ENCODE data around the gene PACSIN2. TPM values are rescaled to one million over a fixed set of nuclear protein-coding genes. Genes with fewer than 3 reads are reported as not detected.

Gene PACSIN2
- total and polyA plus RNA-seq, 10 of the 15 experiments (the other 5 are each of a cell fraction or from before 2014, with no cell fraction given) = 0.93 to 78.7 (median 46.8) TPM

GRCh38 chr22:42984814-42985530, 30.0 kb downstream of the PACSIN2 start:
- FAIRE-seq (no peak), ATAC-seq (no peak), DNase-seq (ENCODE audit: low read depth, low spot score) (no peak)
- Histone ChIP-seq H3K9me3 (replicated peaks; ENCODE audit: control insufficient read depth, insufficient read depth, low read length) (no peaks in the 10 kb centered on the region), H3K4me1 (ENCODE audit: control insufficient read depth, insufficient read depth, low read length) (no peaks in the 10 kb centered on the region), H3K36me3 (ENCODE audit: control insufficient read depth in 2 of 2, insufficient read depth in 2 of 2, low read length in 1 of 2) (no peaks in the 10 kb centered on the region), H3K4me2 (ENCODE audit: control insufficient read depth, insufficient read depth) (no peak overlapping the region), H3K27ac (ENCODE audit: control insufficient read depth, insufficient read depth) (no peak overlapping the region), H4K20me1 (ENCODE audit: control insufficient read depth, insufficient read depth) (no peaks in the 10 kb centered on the region), H3K27me3 (replicated peaks in 1 of 2; ENCODE audit: control insufficient read depth in 2 of 2, insufficient read depth in 2 of 2, low read length in 1 of 2) (no peaks in the 10 kb centered on the region), H3K79me2 (ENCODE audit: control insufficient read depth, insufficient read depth, low read length) (peaks cover 44% of the 10 kb centered on the region), H3K4me3 (no peak overlapping the region), H2AFZ (ENCODE audit: control insufficient read depth, low read depth, low read length) (no peak overlapping the region), H3K9ac (ENCODE audit: control insufficient read depth, insufficient read depth, low read length) (no peak overlapping the region)
- in situ Hi-C loops (cut with MboI) (no loop called here), intact Hi-C loops (cut with micrococcal nuclease; ENCODE audit: unreplicated experiment) (no loop called here)
- ChIA-PET SMC1A (ENCODE audit: uncharacterized antibody, unreplicated experiment) (interaction anchor here (0.7 kb wide), 1 partner anchor 329 kb away, joined by 3 read pairs; no protein-coding TSS in a partner anchor), CTCF (interaction anchor here (0.6 kb wide), 1 partner anchor 49 kb away, joined by 3 read pairs; no protein-coding TSS in a partner anchor), RAD21 (ENCODE audit: unreplicated experiment) (no interaction called here), POLR2A (interaction anchor here (0.5 to 1.4 kb wide), 2 partner anchors 18 to 23 kb away, joined by 3 to 4 read pairs; no protein-coding TSS in a partner anchor)
- BruUV-seq (replicated peaks) = no TSS peak
- TF ChIP-seq ZSCAN29 (IDR thresholded peaks at IDR 0.05) (no peak), MEF2B (IDR thresholded peaks at IDR 0.05; ENCODE audit: partially characterized antibody, poor library complexity, severe bottlenecking) (no peak), IRF5 (IDR thresholded peaks at IDR 0.05; ENCODE audit: borderline replicate concordance) (no peak), TCF7 (IDR thresholded peaks at IDR 0.05; ENCODE audit: borderline replicate concordance) (no peak), ZNF274 (IDR thresholded peaks at IDR 0.05; ENCODE audit: insufficient read depth, insufficient read length) (no peak), TCF12 (IDR thresholded peaks at IDR 0.05; ENCODE audit: low read depth, low read length) (no peak), ZNF24 (IDR thresholded peaks at IDR 0.05) (no peak), JUND (IDR thresholded peaks at IDR 0.05; ENCODE audit: low read depth, low read length) (no peak), CEBPZ (IDR thresholded peaks at IDR 0.05; ENCODE audit: low read depth, low read length) (no peak), MYB (IDR thresholded peaks at IDR 0.05; ENCODE audit: borderline replicate concordance, low read depth, low read length) (no peak), NR2C2 (IDR thresholded peaks at IDR 0.05; ENCODE audit: borderline replicate concordance, control insufficient read depth, insufficient read length, low read depth) (no peak), STAT1 (conservative IDR thresholded peaks at IDR 0.05) (no peak)
- 90% methylated on average over 9 of the region's 9 CpGs for WGBS (ENCODE audit: insufficient coverage, insufficient replicate concordance, low lambda C conversion rate, missing lambda C conversion rate)

Measured in GM12878 (cell line).